Peyer's patch (tissue), 4 donors: ENCODE results near the gene PODXL2. TPM values are rescaled to one million over a fixed set of nuclear protein-coding genes. Genes with fewer than 3 reads are reported as not detected.

ENCODE experiments used
- DNase-seq, 3 donors: peaks; one replicate each; pipeline ENCODE4 v3.0.0-alpha.2; 2017 to 2019
- H3K27ac ChIP-seq, 4 donors: fragments of 200-600 bp; sonication (generic); one replicate each; pipeline ENCODE4 v1.5.1; 2016 to 2019
- H3K27me3 ChIP-seq, 2 donors: fragments of 200-600 bp; sonication (generic); one replicate each; pipeline ENCODE4 v1.5.1; 2019
- H3K36me3 ChIP-seq, 3 donors: fragments of 200-600 bp; sonication (generic); one replicate each; pipeline ENCODE4 v1.5.1; 2016 to 2019
- H3K4me1 ChIP-seq, 4 donors: fragments of 200-600 bp; sonication (generic); one replicate each; pipeline ENCODE4 v1.5.1; 2016 to 2019
- H3K4me3 ChIP-seq, 4 donors: fragments of 200-600 bp; sonication (generic); 1 replicate in 3 of 4; 2 replicates in 1 of 4; pipeline ENCODE4 v1.5.1; 2016 to 2019; ENCODE audit warnings: mild to moderate bottlenecking in 1 of 4
- H3K9me3 ChIP-seq, 4 donors: fragments of 200-600 bp; sonication (generic); one replicate each; pipeline ENCODE4 v1.5.1; 2016 to 2019; ENCODE audit warnings: mild to moderate bottlenecking in 1 of 4
- CTCF ChIP-seq, 6 experiments: fragments of 450-650 bp in 4 of 6; fragments of 200-600 bp in 2 of 6; sonication (generic) in 1 of 6; IDR thresholded peaks; one replicate each; pipeline ENCODE4 v1.5.1; 2017 to 2019; ENCODE audit warnings: antibody characterized with exemption in 6 of 6, mild to moderate bottlenecking in 3 of 6, moderate library complexity in 1 of 6
- POLR2A ChIP-seq, 2 donors: fragments of 450-650 bp; IDR thresholded peaks; one replicate each; pipeline ENCODE4 v1.5.1; 2017; ENCODE audit warnings: antibody characterized with exemption in 2 of 2, mild to moderate bottlenecking in 2 of 2, moderate library complexity in 2 of 2
- total RNA-seq, 4 donors: library from RNA; depleted of rRNA; stranded (reverse); fragments of >200 nt; gene quantifications; one replicate each; pipeline ENCODE4 v1.1.0, GENCODE V29; 2016

PODXL2 gene
- total RNA-seq, 4 donors from 2014 or later, result 7.4 to 15.6 (median 9.9) TPM

DNA sequence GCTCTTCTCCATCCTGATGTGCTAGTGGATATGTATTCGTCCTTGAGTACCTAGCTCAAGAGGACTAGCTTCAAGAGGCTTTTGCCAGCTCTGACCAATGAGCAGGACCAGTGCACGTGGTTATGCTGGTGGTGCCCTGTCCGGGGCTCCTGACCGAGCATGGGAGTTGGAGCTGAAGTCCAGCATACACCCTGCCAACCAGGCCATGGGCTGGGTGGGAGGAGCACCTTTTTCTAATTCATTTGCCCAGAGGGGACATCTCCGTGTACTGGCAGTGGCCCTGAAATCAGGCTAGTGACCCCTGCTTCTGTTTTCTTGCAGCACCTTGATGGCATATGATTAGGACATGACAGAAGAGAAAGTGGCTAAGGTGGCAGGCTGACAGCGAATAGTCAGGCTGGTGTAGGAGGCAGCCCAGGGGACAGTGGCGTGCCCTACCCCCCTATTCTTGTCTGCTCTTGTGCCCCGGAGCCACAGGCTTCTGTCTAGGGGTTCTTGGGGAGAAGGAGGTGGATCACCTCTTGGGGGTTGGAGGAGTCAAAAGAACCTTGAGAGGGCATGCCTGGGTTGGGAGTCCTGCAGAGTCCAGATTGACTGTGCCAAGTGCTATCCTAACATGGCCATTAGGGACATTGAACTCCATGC is 16.5 kb downstream of the PODXL2 start:
- Histone ChIP-seq H3K36me3 (no peaks in the 10 kb centered on the region), H3K27me3 (no peaks in the 10 kb centered on the region), H3K27ac (no peak overlapping the region), H3K4me1 (no peaks in the 10 kb centered on the region), H3K9me3 (no peaks in the 10 kb centered on the region), H3K4me3 (no peak overlapping the region)
- no peak for TF ChIP-seq POLR2A (IDR thresholded peaks at IDR 0.05)
- TF ChIP-seq CTCF (IDR thresholded peaks at IDR 0.05), result no peak
- DNase-seq, result no peak

DNA sequence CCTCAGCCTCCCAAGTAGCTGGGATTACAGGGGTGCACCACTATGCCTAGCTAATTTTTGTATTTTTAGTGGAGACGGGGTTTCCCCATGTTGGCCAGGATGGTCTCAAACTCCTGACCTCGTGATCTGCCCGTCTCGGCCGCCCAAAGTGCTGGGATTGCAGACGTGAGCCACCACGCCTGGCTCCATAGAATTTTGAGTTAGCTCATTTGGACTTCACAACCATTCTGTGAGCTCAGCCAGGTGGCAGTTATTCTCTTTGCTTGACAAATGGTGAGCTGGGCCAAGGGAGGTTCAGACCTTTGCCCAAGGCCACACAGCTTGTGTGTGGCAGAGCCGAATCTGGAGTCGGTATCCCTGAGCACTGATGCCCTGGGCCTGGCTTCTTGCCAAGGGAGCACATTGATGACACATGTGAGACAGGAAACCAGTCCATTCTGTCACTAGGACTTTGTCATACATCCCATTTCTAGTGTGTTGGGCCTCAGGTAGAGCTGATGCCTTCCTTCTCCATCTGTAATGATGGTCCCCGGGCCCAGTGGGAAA is 17.6 kb downstream of the PODXL2 start:
- Histone ChIP-seq H3K4me3 (no peak overlapping the region), H3K4me1 (no peaks in the 10 kb centered on the region), H3K27me3 (no peaks in the 10 kb centered on the region), H3K36me3 (no peaks in the 10 kb centered on the region), H3K9me3 (no peaks in the 10 kb centered on the region), H3K27ac (no peak overlapping the region)
- no peak for DNase-seq
- no peak for TF ChIP-seq POLR2A (IDR thresholded peaks at IDR 0.05)
- no peak for TF ChIP-seq CTCF (IDR thresholded peaks at IDR 0.05)

DNA sequence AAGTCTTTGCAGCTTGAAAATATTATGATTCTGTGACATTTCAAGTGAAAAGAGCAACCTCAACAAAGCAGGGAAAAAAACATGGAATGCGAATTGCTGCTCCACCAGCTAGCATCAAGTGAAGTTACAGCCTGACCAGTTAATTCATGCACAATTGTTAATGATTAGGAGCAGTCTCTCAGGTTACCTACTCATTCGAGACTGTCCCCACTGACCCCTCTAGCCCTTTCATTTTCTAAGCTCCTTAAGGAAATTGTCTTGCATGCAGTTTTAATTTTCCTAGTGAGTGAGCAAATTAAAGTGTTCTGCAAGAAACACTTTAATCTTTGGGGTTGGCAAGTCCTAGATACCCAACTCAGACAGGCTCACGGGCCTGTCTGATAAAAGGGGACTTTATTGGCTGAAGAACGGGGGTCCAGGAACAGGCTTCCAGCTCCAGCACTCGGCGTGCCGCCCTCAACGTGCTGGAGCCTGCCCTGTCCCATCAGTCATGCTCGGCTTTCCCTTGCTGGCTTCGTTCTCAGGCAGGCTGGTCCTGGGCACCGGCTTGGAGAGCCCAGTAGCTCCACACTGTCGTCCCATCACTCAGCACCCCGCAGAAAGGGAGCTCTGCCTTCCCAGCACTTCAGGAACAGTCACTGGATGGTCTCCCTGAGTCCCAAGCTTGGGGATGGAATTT is 18.3 kb downstream of the PODXL2 start:
- Histone ChIP-seq H3K27me3 (no peaks in the 10 kb centered on the region), H3K27ac (no peak overlapping the region), H3K36me3 (no peaks in the 10 kb centered on the region), H3K4me3 (no peak overlapping the region), H3K9me3 (no peaks in the 10 kb centered on the region), H3K4me1 (no peaks in the 10 kb centered on the region)
- no peak for DNase-seq
- TF ChIP-seq POLR2A (IDR thresholded peaks at IDR 0.05) (no peak), CTCF (IDR thresholded peaks at IDR 0.05) (no peak)

DNA sequence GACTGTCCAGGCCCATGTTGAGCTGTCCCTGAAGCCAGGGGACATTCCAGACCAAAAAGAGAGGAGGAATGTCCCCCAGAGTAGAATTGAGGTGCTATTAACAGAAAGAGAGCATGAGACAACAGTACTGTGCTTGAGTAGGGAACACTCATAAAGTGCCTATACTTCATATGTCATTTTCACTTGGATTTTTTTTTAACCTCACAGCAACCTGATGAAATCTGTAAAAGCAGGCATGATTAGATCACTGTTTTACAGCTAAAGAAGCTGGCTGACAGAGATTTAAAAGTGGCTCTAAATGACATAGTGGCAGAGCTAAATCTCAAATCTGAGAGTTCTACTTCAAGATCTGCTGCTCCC is 18.8 kb downstream of the PODXL2 start:
- TF ChIP-seq CTCF (IDR thresholded peaks at IDR 0.05), result no peak
- TF ChIP-seq POLR2A (IDR thresholded peaks at IDR 0.05), result no peak

DNA sequence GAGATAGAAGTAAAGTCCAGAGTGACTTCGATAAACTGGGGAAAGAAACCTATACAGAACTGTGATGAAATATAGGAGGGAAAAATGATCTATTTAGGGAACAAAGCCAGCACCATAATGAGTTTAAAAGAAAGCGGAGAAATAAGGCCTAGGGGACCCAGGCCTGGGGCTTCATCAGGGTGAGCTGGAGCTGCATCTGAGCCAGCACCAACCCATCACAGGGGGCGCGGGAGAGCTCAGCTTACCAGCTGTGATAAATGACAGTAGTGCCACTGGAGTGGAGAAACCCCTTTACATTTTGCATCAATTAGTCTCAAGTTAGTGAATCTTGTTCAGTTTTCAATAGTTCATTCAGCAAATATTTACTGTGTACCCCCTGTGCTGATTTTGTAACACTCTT is 21.3 kb downstream of the PODXL2 start:
- Histone ChIP-seq H3K4me3 (no peak overlapping the region), H3K27me3 (no peaks in the 10 kb centered on the region), H3K4me1 (no peaks in the 10 kb centered on the region), H3K9me3 (no peaks in the 10 kb centered on the region), H3K27ac (no peak overlapping the region), H3K36me3 (no peaks in the 10 kb centered on the region)
- DNase-seq, result no peak
- no peak for TF ChIP-seq POLR2A (IDR thresholded peaks at IDR 0.05)
- TF ChIP-seq CTCF (IDR thresholded peaks at IDR 0.05), result no peak

More for the DNA sequence above, 18.8 kb downstream of the PODXL2 start:
- no peaks in the 10 kb centered on the region for H3K27me3 ChIP-seq
- no peaks in the 10 kb centered on the region for H3K4me1 ChIP-seq
- H3K27ac ChIP-seq, result no peak overlapping the region
- DNase-seq, result no peak
- no peak overlapping the region for H3K4me3 ChIP-seq
- no peaks in the 10 kb centered on the region for H3K9me3 ChIP-seq
- no peaks in the 10 kb centered on the region for H3K36me3 ChIP-seq
